Heart left ventricle (tissue), 16 donors: ENCODE results near the gene CNRIP1. TPM values are rescaled to one million over a fixed set of nuclear protein-coding genes. Genes with fewer than 3 reads are reported as not detected.

Source experiments
- ATAC-seq, 4 donors: fragments of 200-7000 bp; cut with Tn5 transposase; one replicate each; pipeline ENCODE4 v1.9.1; 2020 to 2022; ENCODE audit warnings: moderate library complexity in 4 of 4, mild to moderate bottlenecking in 3 of 4, moderate number of reproducible peaks in 1 of 4
- DNase-seq, 5 donors: peaks; one replicate each; pipeline ENCODE4 v3.0.0-alpha.2; 2020
- H3K27ac ChIP-seq, 12 donors: fragments of 200-600 bp; sonication (generic) in 4 of 12; one replicate each; pipeline versions ENCODE4 v1.5.0 to v1.8.0; 2016 to 2022; ENCODE audit warnings: mild to moderate bottlenecking in 2 of 12
- H3K27me3 ChIP-seq, 9 donors: fragments of 200-600 bp; sonication (generic) in 2 of 9; one replicate each; pipeline versions ENCODE4 v1.5.1 to v1.8.0; 2016 to 2022; ENCODE audit warnings: mild to moderate bottlenecking in 3 of 9
- H3K36me3 ChIP-seq, 9 donors: fragments of 200-600 bp; sonication (generic) in 2 of 9; one replicate each; pipeline versions ENCODE4 v1.5.0 to v1.8.0; 2018 to 2022; ENCODE audit warnings: mild to moderate bottlenecking in 2 of 9
- H3K4me1 ChIP-seq, 12 donors: fragments of 200-600 bp; sonication (generic) in 4 of 12; one replicate each; pipeline versions ENCODE4 v1.5.0 to v1.8.0; 2016 to 2022; ENCODE audit warnings: mild to moderate bottlenecking in 3 of 12
- H3K4me3 ChIP-seq, 12 donors: fragments of 200-600 bp; sonication (generic) in 4 of 12; one replicate each; pipeline versions ENCODE4 v1.5.0 to v1.8.0; 2017 to 2022; ENCODE audit warnings: mild to moderate bottlenecking in 9 of 12, moderate library complexity in 4 of 12
- H3K9me3 ChIP-seq, 12 donors: fragments of 200-600 bp; sonication (generic) in 4 of 12; one replicate each; pipeline versions ENCODE4 v1.5.0 to v1.8.0; 2016 to 2022; ENCODE audit warnings: mild to moderate bottlenecking in 1 of 12
- CTCF ChIP-seq, 12 donors: fragments of 200-600 bp; sonication (generic) in 4 of 12; IDR thresholded peaks; one replicate each; pipeline versions ENCODE4 v1.5.0 to v1.8.0; 2018 to 2022; ENCODE audit warnings: antibody characterized with exemption in 12 of 12, mild to moderate bottlenecking in 5 of 12
- POLR2A ChIP-seq, 2 donors: fragments of 450-650 bp; IDR thresholded peaks; one replicate each; pipeline ENCODE4 v1.6.1; 2017; ENCODE audit warnings: antibody characterized with exemption in 2 of 2, mild to moderate bottlenecking in 2 of 2, moderate library complexity in 2 of 2
- WGBS, 4 donors: extraction: QIAGEN DNeasy Blood & Tissue Kit in 2 of 4; methylation state at CpG; one replicate each; pipeline versions ENCODE4 v1.1.5 to v1.1.7; 2013 to 2018; 5-methylcytosine and 5-hydroxymethylcytosine counted together
- intact Hi-C, 10 donors: fragments of 100-400 bp; cut with DNase I; formaldehyde crosslinking; loops; one replicate each; pipeline versions ENCODE4 v1.11.1 to v1.14.2; 2022
- polyA plus RNA-seq, 2 donors: library from polyadenylated mRNA; stranded (reverse); fragments of 200-250 nt; gene quantifications; one replicate each; pipeline ENCODE4 v1.2.3, GENCODE V29; 2013
- total RNA-seq, 9 donors: library from RNA; depleted of rRNA in 2 of 9; stranded (reverse); fragments of >200 nt in 2 of 9; fragmentation: NEBNext Ultra II Directional in 3 of 9; extraction: Animal tissue kit (Norgen Biotek cat#: 25700) in 3 of 9; gene quantifications; one replicate each; pipeline versions ENCODE4 v1.1.0 to v1.2.4, GENCODE V29; 2016 to 2023
- donor health status: ischemic (EF 13 %, LVEDD 7.1; RV severe dilation, severe dysfunction).
- donor health status: healthy with polysubstance abuse.
- donor health status: DM: no; HTN: yes; CAD: no.
- donor health status: DM: no; HTN: no; CAD: no.
- donor health status: ischemic (EF 25% LVEDD 6.9; RV normal size, moderate dysfunction).
- donor health status: ischemic (EF 25% LVEDD 5.7; RV mildly dilated, moderate dysfunction).
- donor health status: healthy.
- donor health status: DM: yes; HTN: yes; CAD: no.
- donor health status: ischemic (EF 35%, LVEDD 5.7; RV mildly dilated, moderate dysfunction).
- donor health status: nonischemic (EF 11% LVEDD 7.7; RV severe dilation, severe dysfunction).
- donor health status: DM: yes; HTN: yes; CAD: no.
- donor health status: PGD.
- donor health status: ischemic (EF 29% LVEDD 5.4; RV normal size, mild dysfunction).
- donor health status: nonischemic (EF 23%, LVEDD 6.1; RV moderate dilation, normal function).

Gene CNRIP1
- total and polyA plus RNA-seq, 11 donors, result 5.8 to 17.3 (median 7.7) TPM

DNA sequence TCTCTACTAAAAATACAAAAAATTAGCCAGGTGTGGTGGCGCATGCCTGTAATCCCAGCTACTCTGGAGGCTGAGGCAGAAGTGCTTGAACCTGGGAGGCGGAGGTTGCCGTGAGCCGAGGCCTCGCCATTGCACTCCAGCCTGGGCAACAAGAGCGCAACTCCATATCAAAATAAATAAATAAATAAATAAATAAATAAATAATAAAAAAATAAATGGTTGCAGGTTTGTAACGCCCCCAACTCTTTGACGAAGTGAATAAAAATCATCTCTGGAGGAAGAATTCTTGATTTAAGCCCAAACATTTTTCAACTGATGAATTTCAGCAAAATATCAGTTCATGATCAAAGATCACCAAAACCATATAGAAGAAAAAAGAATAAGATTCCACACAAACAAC, 13.3 kb upstream of the CNRIP1 start:
- Histone ChIP-seq H3K27ac (no peak overlapping the region), H3K4me1 (no peaks in the 10 kb centered on the region), H3K36me3 (no peaks in the 10 kb centered on the region), H3K9me3 (no peaks in the 10 kb centered on the region), H3K27me3 (peaks cover 0 to 14% (median 0%) of the 10 kb centered on the region in 9 donors), H3K4me3 (no peak overlapping the region)
- DNase-seq (no peak), ATAC-seq (no peak)
- 82 to 92% (median 89%) methylated on average over 8 of the region's 8 CpGs for WGBS, 4 donors
- TF ChIP-seq POLR2A (IDR thresholded peaks at IDR 0.05) (no peak), CTCF (IDR thresholded peaks at IDR 0.05) (no peak)
- intact Hi-C loops, result no loop called here

DNA sequence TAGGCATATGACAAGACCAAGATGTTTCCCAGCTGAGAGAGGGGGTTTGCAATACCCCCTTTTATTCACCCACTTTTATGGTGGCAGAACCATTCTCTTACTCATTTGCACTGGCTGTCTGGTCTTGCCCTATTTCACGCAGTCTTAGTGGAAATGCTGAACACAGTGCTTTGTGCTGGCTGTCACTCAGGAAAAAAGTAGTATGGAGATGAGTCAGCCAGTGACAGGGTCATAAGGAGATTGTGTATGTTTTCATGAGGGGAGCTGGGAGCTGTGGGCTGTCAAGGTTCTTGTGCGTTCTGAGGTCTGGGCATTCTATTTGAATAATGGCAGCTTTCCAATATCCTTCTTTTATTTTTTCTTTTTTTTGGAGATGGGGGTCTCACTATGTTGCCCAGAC, 10.9 kb upstream of the CNRIP1 start:
- DNase-seq (no peak), ATAC-seq (no peak)
- Histone ChIP-seq H3K27ac (no peak overlapping the region), H3K36me3 (no peaks in the 10 kb centered on the region), H3K4me3 (no peak overlapping the region), H3K9me3 (no peaks in the 10 kb centered on the region), H3K27me3 (peaks cover 0 to 14% (median 0%) of the 10 kb centered on the region in 9 donors), H3K4me1 (no peaks in the 10 kb centered on the region)
- TF ChIP-seq CTCF (IDR thresholded peaks at IDR 0.05), result no peak
- TF ChIP-seq POLR2A (IDR thresholded peaks at IDR 0.05), result no peak
- WGBS, 4 donors, result 67 to 72% (median 70%) methylated on average over 2 of the region's 2 CpGs
- intact Hi-C loops, result no loop called here

DNA sequence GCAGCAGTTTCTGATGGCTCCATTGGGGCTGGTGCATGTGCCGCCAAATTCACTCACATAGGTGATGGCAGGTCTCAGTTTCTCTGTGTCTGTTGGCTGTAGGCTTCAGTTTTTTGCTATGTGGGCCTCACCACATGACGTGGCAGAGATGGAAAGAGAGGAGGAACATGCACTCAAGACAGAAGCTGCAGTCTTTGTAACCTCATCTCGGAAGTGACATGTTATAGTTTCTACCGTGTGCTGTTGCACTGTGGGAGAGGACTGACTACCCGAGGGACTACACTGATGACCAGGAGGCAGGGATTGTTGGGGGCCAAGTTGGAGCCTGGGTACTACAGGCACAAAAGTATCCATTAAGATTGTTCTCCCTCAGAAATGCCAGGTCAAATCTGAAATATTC, 9.2 kb upstream of the CNRIP1 start:
- intact Hi-C loops, result no loop called here
- no peak overlapping the region for H3K27ac ChIP-seq
- H3K4me3 ChIP-seq, result no peak overlapping the region
- TF ChIP-seq CTCF (IDR thresholded peaks at IDR 0.05) (no peak), POLR2A (IDR thresholded peaks at IDR 0.05) (no peak)
- H3K9me3 ChIP-seq, result no peaks in the 10 kb centered on the region
- H3K4me1 ChIP-seq, result no peaks in the 10 kb centered on the region
- DNase-seq, result no peak
- ATAC-seq, result no peak
- H3K36me3 ChIP-seq, result no peaks in the 10 kb centered on the region
- WGBS, 4 donors, result 65 to 81% (median 75%) methylated on average over 5 of the region's 5 CpGs
- H3K27me3 ChIP-seq, result peaks cover 0 to 14% (median 0%) of the 10 kb centered on the region in 9 donors

- 75 to 82% (median 82%) methylated on average over 3 of the region's 3 CpGs for WGBS, 4 donors
- intact Hi-C loops, result no loop called here
Measured at GRCh38 chr2:68325056-68325455, 5.3 kb upstream of the CNRIP1 start.

More at GRCh38 chr2:68325056-68325455, 5.3 kb upstream of the CNRIP1 start:
- Histone ChIP-seq H3K4me1 (peaks cover 0 to 8% (median 4%) of the 10 kb centered on the region in 12 donors), H3K36me3 (no peaks in the 10 kb centered on the region), H3K4me3 (no peak overlapping the region), H3K27me3 (peaks cover 0 to 10% (median 0%) of the 10 kb centered on the region in 9 donors), H3K27ac (no peak overlapping the region), H3K9me3 (no peaks in the 10 kb centered on the region)
- TF ChIP-seq POLR2A (IDR thresholded peaks at IDR 0.05), result no peak
- TF ChIP-seq CTCF (IDR thresholded peaks at IDR 0.05), result no peak
- DNase-seq, result no peak
- ATAC-seq, result no peak
